NB4 (cell line): ENCODE measurements around the gene RBM4B.

Experiments used
- CTCF ChIP-seq: IDR thresholded peaks from one replicate; pipeline ENCODE4 v1.5.1; 2012; ENCODE audit warnings: low read depth, low read length
- POLR2A ChIP-seq: IDR thresholded peaks from 2 replicates; pipeline ENCODE4 v1.6.1; 2011; ENCODE audit warnings: mild to moderate bottlenecking; ENCODE audit not compliant: insufficient read length; ENCODE audit errors: extremely low read depth

GRCh38 chr11:66683877-66684276 lies 6.2 kb upstream of the RBM4B start:
- no peak for TF ChIP-seq POLR2A
- TF ChIP-seq CTCF: no peak
